Measurements from ENCODE around the gene GNPTG. TPM values are rescaled to one million over a fixed set of nuclear protein-coding genes. Genes with fewer than 3 reads are reported as not detected.
A peak's percentile ranks its signal among the peaks of the same experiment; 100 is the strongest.

GNPTG gene
- total RNA-seq, result 72.5 and 96.8 TPM in 2 replicates

DNA sequence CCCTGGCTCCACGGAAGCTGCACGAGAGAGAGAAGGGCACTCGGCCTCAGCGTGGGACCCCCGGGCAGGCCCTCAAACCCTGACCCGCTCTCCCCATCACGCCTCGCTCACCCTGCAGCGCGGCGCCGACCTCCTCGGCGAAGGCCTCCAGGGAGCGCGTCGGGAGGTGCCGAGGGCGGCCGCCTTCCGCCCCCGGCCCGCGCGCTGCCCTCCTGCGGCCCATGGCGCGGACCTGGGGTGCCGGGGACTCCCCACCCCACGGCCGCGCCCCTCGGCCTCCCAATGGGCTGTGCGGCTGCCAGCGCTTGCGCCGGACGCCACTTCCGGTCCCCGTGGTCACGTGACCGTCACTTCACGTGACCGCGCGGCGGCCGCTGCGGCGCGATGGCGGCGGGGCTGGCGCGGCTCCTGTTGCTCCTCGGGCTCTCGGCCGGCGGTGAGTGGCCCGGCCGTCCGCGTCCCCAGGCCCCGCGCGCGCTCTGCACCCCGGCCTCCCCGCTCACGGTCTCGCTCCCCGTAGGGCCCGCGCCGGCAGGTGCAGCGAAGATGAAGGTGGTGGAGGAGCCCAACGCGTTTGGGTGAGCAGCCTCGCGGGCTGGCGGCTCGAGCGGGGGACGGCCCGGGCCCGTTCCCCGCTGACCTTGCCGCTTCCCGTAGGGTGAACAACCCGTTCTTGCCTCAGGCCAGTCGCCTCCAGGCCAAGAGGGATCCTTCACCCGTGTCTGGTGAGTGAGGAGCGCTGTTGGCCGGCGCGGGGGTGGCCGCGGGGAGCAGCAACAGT lies at the start of gene GNPTG, which contains the start of gene TSR3:
Gene GNPTG (plus strand): TSS at position 350 of the 781 bp plus-strand sequence. CDS start 35 bp downstream, at position 385.
Gene TSR3 (minus strand): TSS at position 297 of the 781 bp plus-strand sequence. CDS start 74 bp downstream, at position 223.
- DNase-seq (ENCODE audit: extremely low read depth, low read depth, low spot score), result no peak

DNA sequence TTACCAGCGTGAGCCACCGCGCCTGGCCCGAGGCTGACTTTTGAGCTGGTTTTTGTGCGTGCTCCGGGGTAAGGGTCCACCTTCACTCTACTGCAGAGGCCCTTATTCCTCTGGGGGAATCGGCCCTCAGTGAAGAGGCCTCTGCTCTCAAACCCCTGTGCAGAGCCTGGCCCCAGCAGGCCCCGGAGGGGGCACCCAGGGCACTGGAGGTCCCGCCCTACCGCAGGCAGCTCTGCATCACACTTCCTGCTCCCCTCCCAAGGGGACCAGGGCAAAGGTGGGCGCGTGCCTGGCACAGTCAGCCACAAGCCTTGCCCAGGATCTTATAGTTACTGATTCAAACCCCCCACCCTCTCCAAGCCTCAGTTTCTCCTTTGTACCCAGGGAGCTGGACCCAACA lies 45.9 kb upstream of the GNPTG start:
- DNase-seq (ENCODE audit: extremely low read depth, low read depth, low spot score), result no peak

DNA sequence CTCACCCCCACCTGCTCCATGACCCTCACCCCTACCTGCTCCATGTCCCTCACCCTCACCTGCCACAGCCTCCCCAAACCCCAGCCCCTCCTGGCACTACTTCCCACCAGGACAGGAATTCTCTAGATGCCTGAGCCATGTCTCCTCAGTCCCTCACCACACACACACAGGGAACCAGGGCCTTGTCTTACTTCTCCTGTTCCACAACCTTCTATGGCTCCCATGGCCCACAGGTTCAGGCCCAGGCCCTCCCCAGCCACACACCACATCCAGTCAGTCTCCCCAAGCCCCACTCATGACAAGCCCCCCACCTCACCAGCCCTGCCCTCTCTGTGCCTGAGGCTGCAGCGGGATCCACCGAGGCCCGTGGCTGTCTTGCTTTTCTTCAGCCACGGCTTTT lies 45.4 kb upstream of the GNPTG start:
- no peak for DNase-seq (ENCODE audit: extremely low read depth, low read depth, low spot score)

GRCh38 chr16:1308036-1308976 lies 43.4 kb upstream of the GNPTG start:
- DNase-seq (ENCODE audit: extremely low read depth, low read depth, low spot score), result no peak

DNA sequence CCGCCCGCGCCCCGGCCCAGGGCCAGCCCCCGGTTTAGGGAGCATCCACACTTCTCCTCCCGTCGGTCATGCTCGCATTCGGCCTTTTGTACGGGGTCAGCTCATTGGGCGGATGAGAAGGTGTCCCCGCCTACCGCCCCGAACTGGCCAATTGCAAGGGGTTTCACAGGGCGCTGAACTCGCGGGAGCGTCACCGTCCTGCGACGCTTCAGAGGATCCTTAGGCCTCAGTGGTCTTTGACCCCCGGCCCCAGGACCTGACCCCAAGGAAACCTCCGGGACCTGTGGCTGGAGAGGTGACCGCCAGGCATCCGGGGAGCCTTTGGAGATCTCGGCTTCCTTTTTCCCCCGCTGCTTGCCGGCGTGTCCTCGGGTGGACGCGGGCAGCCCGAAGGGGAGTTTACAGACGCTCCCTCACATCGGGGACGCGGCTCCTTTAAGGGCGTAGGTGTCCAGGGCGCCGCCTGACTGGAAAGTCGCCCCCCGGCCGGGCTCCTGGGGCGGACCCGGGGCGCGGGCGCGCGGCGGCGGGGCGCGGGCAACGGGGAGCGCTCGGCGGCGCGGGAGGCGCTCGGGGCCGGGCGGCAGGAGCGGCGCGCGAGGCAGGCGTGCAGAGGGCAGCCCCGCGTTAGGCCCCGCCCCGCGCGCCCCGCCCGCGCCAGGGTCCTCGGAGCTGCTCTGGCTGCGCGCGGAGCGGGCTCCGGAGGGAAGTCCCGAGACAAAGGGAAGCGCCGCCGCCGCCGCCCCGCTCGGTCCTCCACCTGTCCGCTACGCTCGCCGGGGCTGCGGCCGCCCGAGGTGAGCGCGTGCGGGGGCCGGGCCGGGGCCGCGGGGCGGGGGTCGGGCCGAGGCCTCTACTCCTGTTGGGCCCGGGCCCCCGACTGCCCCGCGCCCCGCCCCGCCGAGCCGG lies 42.5 kb upstream of the GNPTG start, which contains the start of gene UBE2I:
Gene UBE2I (plus strand): TSS at position 660 of the 909 bp plus-strand sequence. CDS start 4,395 bp downstream, outside the sequence.
- peak; percentile 88 for DNase-seq (ENCODE audit: extremely low read depth, low read depth, low spot score)

DNA sequence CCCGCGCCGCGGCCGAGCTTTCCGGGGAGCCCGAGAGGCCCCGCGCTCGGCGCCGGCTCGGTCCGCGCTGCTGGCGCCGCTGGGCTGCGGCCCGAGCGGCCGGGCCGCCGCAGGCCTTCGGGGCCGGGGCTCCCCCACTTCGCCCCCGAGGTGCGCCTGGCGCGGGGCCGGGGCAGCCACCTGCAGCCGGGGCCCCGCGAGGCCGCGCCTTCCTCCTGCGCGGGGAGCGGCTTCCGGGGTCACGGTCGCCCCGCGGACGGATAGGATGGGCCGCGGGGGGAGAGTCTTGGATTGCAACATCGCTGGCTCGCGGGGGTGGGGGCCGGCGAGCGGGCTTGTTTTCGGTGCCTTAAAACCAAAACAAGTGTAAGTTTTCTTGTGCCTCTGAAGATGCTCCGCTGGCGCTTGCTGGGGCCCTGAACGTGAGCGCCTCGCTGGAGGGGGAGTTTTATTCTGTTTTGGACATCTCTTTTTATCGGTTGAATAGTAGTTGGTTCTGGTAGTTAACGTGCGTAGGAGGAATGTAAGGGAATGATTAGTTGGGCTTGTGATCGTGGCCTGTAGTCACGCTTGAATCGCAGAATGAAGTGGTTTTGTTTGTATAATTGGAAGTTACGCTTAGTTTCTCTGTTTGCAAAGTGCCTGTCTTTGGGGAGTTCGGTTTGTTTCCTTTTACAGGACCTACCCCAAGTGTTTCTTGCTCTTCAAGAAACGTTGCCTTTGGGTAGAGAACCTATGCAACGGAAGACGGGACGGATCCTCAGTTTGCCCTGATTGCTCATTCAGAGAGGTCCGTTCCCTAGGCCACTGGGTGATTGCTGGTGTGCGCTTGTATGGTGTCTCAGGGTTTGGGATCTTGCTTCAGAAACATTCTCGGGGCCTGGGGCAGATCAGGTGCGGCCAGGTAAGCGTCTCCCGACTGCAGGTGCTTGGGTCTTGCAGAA lies 41.6 kb upstream of the GNPTG start:
- DNase-seq (ENCODE audit: extremely low read depth, low read depth, low spot score), result no peak

DNA sequence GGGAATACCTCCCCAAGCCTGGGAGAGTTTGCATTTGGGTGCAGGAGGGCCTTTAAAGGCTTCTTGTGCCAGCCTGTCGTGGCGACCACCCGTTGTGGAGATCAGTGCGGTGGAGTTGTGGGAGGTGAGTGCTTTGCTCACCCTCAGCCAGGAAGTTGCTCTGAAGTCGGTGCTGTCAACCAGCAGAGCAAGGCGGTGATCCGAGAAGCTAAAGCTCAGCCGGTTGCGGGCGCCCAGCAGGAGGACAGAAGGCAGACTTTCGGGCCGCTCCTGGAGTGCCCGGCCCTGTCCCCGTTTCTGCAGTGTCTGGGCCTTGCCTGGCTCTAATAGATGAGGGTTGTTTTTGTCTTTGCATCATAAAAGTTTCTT lies 40.9 kb upstream of the GNPTG start:
- no peak for DNase-seq (ENCODE audit: extremely low read depth, low read depth, low spot score)

- DNase-seq (ENCODE audit: extremely low read depth, low read depth, low spot score), result no peak
Measured at GRCh38 chr16:1311212-1311737, 40.5 kb upstream of the GNPTG start.

DNA sequence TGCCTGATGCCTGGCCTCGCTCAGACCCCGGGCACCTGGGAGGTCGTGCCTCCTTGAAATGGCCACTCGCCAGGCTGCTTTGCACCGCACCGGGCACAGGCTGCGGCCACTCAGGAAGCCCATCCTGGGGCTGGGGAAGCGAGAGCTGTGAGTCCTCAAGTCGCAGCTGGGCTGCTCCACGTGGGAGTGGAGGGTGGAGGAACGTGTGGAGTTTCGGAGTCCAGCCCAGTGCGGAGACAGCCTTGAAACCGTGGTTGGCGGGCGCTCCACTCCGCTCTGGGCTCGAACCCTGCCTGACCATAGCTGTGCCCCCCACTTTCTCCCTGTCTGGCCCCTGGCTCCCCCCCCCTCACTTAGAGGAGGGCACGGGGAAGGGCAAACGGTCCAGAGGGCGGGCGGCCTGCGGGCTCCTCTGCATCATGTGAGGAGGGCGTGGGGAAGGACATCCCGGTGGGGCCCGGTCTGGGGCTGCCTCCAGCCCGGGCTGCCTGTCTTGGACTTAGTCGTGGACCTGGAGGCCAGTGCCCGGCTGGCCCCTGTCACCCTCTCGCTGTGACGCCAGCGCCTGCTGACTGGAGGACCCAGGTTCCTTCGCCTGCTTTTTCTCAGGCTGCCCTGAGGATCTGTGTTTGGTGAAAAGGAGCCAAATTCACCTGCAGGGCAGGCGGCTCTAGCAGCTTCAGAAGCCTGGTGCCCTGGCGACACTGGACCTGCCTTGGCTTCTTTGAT lies 39.8 kb upstream of the GNPTG start:
- no peak for DNase-seq (ENCODE audit: extremely low read depth, low read depth, low spot score)

DNA sequence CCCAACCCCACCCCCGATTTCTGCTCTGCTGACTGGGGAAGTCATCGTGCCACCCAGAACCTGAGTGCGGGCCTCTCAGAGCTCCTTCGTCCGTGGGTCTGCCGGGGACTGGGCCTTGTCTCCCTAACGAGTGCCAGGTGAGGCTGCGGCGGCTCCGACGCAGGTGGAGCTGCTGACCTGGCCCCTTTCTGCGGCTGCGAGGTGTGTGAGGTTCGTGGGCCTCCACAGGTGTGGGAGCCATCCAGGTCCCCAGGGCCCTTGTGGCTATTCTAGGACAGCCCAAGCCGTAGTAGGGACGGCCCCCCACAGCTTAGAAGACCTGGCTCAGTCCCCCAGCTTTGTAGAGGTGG lies 39.3 kb upstream of the GNPTG start:
- no peak for DNase-seq (ENCODE audit: extremely low read depth, low read depth, low spot score)

DNA sequence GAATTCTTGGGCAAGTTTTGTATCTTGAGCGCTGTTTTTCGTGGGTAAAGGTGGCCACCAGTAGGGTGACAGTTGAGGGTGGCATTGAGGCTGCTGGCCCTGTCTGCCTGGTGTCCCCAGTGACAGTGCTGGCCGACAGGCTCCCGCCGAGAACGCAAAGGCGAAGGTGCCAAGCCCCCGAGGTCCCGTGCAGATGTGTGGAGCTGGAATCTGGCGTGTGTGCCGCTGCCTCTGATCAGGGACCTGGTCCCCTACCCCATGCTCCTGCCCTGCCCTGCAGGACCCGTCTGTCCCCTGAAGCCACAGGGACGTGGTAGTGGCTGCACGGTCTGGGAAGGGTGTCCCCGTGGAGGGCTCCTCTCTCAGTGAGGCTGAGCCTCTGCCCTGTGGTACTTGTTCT lies 38.8 kb upstream of the GNPTG start:
- DNase-seq (ENCODE audit: extremely low read depth, low read depth, low spot score), result no peak

- DNase-seq (ENCODE audit: extremely low read depth, low read depth, low spot score), result no peak
Measured at GRCh38 chr16:1313721-1314369, 37.9 kb upstream of the GNPTG start.

GRCh38 chr16:1314399-1315068 lies 37.2 kb upstream of the GNPTG start:
- DNase-seq (ENCODE audit: extremely low read depth, low read depth, low spot score), result no peak

- no peak for DNase-seq (ENCODE audit: extremely low read depth, low read depth, low spot score)
Measured at GRCh38 chr16:1315081-1316032, 36.4 kb upstream of the GNPTG start.

DNA sequence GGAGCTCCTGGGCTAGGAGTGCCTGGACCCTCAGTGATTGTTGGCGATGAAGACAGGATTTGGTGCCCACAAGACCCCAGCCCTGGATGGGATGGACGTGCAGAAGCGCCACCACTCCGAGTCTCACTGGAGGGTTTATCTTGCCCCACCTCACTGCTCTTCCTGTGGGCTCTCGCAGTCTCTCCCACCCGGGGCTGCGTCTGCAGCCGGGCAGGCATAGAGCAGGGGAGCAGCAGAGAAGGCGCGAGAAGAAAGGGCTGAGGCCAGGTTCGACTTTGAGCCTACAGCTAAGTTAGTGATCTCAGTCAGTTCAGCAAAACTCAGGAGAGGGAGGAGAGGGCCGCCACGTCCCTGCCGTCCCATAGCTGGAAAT lies 35.7 kb upstream of the GNPTG start:
- DNase-seq (ENCODE audit: extremely low read depth, low read depth, low spot score), result no peak

DNA sequence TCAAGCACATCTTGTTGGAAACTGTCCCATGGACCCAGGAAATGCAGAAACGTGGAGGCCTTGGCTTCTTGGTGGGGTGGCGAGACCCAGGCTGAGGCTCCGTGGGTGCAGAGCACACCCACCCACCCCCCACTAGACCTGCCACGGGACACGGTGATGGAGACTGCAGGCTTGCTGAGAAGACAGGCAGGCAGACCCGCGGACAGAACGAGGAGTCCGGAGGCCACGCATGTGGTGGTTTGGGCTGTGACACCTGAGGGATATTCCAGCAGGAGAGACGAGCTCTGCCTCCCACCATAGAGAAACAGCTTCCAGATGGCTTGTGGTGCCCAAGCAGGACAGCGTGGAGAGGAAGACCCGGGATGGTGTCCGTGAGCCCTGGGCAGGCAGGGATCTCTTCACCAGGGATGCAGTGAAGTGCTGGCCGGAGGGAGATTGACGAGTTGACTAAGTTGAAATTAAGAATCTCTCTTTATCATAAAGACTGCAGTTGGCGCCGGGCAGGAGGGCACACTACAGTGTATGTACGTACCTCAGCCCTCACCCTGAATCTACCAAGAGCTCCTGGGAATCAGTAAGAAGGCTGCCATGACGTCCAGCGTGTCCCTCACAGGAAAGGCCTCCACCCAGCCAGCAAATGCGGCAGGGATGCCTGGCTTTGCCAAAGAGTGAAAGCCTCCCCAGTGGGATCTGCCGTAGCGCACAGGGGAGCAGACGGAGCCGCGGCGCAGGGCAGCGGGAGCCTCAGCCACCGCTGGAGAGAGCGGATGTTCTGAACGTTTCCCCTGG lies 34.1 kb upstream of the GNPTG start:
- DNase-seq (ENCODE audit: extremely low read depth, low read depth, low spot score), result no peak

All from glomerular endothelial cell (primary cell).